ENCODE data around the gene ZNF236.

DNA sequence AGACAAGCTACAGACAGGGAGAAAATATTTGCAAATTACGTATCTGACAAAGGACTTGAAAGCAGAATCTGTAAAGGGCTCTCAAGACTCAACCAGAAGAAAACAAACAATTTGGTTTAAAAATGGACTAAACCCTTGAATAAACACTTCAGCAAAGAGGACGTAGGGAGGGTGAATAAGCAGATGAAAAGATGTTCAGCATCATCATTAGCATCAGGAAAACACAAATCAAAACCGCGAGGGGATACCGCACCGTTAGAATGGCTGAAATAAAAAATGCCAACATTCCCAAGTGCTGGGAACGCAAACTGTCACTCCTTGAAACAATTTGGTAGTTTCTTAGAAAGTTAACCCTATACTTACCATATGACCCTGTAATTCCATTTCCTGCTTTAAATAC is 173.5 kb downstream of the ZNF236 start:
- TF ChIP-seq EZH2 (IDR thresholded peaks at IDR 0.05) (no peak), EZH2phosphoT487 (IDR thresholded peaks at IDR 0.05) (no peak)
- TF ChIP-seq, protein P1, sequence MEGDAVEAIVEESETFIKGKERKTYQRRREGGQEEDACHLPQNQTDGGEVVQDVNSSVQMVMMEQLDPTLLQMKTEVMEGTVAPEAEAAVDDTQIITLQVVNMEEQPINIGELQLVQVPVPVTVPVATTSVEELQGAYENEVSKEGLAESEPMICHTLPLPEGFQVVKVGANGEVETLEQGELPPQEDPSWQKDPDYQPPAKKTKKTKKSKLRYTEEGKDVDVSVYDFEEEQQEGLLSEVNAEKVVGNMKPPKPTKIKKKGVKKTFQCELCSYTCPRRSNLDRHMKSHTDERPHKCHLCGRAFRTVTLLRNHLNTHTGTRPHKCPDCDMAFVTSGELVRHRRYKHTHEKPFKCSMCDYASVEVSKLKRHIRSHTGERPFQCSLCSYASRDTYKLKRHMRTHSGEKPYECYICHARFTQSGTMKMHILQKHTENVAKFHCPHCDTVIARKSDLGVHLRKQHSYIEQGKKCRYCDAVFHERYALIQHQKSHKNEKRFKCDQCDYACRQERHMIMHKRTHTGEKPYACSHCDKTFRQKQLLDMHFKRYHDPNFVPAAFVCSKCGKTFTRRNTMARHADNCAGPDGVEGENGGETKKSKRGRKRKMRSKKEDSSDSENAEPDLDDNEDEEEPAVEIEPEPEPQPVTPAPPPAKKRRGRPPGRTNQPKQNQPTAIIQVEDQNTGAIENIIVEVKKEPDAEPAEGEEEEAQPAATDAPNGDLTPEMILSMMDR (IDR thresholded peaks at IDR 0.05), result no peak

All from neural progenitor cell (in vitro differentiated cells).